ENCODE results near the gene KRT82.
A peak's percentile ranks its signal among the peaks of the same experiment; 100 is the strongest.

KRT82 gene

DNA sequence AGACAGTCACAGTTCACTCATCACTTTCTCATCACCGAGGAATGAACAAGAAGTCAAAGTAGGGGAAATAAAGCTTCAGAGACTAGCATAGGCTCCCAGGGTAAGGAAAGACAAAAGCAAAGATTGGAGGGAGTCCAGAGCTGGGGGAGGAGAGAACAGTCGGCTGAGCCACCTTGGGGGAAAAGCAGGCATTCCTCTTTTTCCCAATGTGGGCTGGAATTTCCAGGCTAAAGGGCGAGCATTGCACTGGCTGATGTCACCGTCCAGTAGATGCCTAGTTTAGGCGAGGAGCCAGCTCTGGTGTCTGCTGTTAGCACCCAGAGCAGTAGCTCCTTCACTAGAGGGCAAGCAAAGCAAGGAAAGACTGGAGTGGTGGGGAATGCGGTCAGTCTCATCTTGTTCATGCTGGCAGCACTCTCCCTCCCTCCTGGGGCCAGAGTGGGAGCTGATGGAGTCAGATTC is 36.5 kb upstream of the KRT82 start:
- H3K36me3 ChIP-seq (ENCODE audit: control insufficient read depth, insufficient read depth, low read length) = no peaks in the 10 kb centered on the region
- peaks cover 19% of the 10 kb centered on the region for H3K4me1 ChIP-seq (ENCODE audit: control insufficient read depth, insufficient read depth, low read length, poor library complexity, severe bottlenecking)
- no peak overlapping the region for H3K4me3 ChIP-seq (ENCODE audit: extremely low read depth, insufficient read depth, low read length, poor library complexity, severe bottlenecking)
- H3K27ac ChIP-seq (ENCODE audit: low read depth, low read length, severe bottlenecking) = peak overlapping the region; percentile 59
- WGBS, 2 experiments (ENCODE audit: insufficient coverage in 2 of 2) = 18 to 27% methylated on average over 5 of the region's 6 CpGs
- H3K9me3 ChIP-seq (ENCODE audit: control insufficient read depth, low read length) = no peaks in the 10 kb centered on the region

DNA sequence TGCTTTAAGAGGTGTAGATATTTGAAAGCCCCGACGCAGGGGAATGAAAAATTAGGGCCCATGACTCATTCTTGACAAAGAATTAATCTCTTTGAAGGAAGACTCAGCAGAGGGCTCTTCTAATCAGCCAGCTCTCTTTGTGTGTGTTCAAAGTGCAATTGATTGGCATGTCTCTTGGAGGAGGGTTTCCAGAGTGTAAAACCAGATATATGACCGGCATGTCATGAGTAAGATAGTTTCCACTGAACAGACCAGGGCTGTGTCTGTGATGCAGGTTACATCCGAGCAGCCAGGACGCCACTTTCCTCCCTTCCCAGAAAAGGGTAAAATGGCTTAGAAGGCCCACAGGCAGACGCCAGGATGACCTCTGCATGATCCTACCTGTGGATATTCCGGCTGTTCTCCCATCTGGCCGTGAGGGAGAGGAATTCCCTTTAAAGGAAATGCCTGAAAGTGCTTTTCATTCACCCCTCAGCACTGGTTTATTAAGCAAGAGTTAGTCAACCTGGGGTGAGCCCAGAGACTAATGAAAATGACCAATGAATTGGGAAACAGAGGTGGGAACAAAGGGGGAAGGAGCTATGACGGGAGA is 35.3 kb upstream of the KRT82 start:
- peaks cover 24% of the 10 kb centered on the region for H3K4me1 ChIP-seq (ENCODE audit: control insufficient read depth, insufficient read depth, low read length, poor library complexity, severe bottlenecking)
- peak overlapping the region; percentile 90 for H3K27ac ChIP-seq (ENCODE audit: low read depth, low read length, severe bottlenecking)
- H3K9me3 ChIP-seq (ENCODE audit: control insufficient read depth, low read length) = no peaks in the 10 kb centered on the region
- no peak overlapping the region for H3K4me3 ChIP-seq (ENCODE audit: extremely low read depth, insufficient read depth, low read length, poor library complexity, severe bottlenecking)
- no peaks in the 10 kb centered on the region for H3K36me3 ChIP-seq (ENCODE audit: control insufficient read depth, insufficient read depth, low read length)
- WGBS, 2 experiments (ENCODE audit: insufficient coverage in 2 of 2) = 73 to 74% methylated on average over 6 to 8 of the region's 9 CpGs

DNA sequence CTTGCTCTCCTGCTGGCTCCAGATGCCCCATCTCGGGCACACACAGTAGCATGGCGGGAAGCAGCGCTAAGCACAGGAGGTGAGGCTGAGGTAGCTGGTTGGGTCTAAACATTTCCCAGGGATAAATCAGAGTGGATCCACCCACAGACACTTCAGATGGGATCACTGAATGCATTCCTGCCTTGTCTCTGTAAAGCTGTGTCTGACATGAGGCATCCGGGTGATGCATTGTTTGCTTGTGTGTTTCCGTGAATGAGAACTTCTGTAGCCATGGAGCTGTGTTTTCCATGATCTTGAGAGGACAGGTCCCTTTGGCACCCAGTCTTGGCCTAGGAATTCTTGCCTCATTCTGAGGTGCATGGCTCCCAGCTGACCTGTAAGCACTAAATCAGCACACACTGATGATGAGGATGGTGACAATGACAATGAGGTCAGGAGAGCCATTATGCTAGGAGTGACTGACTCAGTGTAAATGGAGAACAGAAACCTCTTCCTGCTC is 34.7 kb upstream of the KRT82 start:
- Histone ChIP-seq H3K4me3 (ENCODE audit: extremely low read depth, insufficient read depth, low read length, poor library complexity, severe bottlenecking) (no peak overlapping the region), H3K9me3 (ENCODE audit: control insufficient read depth, low read length) (no peaks in the 10 kb centered on the region), H3K27ac (ENCODE audit: low read depth, low read length, severe bottlenecking) (peak overlapping the region; percentile 90), H3K4me1 (ENCODE audit: control insufficient read depth, insufficient read depth, low read length, poor library complexity, severe bottlenecking) (peaks cover 26% of the 10 kb centered on the region), H3K36me3 (ENCODE audit: control insufficient read depth, insufficient read depth, low read length) (no peaks in the 10 kb centered on the region)
- WGBS, 2 experiments (ENCODE audit: insufficient coverage in 2 of 2) = 83 to 86% methylated on average over 5 of the region's 5 CpGs

DNA sequence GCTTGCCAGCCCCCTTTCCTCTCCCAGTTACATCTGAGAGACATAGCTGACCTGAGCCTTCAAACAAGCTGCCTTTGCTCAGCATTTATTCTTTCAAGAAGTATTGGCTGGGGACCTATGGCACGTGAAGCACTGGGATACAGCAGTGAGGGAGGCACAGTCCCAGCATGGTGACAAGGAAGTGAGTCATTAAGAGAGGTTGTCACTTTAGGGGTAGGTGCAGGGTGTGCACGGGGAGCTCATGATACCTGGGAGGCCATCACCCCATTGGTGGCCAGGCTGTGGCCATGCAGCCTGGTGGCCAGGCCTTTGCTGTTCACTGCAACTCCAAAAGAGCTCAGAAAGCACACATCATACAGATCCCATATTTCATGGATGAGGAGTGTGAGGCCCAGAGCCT is 33.7 kb upstream of the KRT82 start:
- no peaks in the 10 kb centered on the region for H3K9me3 ChIP-seq (ENCODE audit: control insufficient read depth, low read length)
- 92 to 100% methylated on average over 1 to 2 of the region's 2 CpGs for WGBS, 2 experiments (ENCODE audit: insufficient coverage in 2 of 2)

DNA sequence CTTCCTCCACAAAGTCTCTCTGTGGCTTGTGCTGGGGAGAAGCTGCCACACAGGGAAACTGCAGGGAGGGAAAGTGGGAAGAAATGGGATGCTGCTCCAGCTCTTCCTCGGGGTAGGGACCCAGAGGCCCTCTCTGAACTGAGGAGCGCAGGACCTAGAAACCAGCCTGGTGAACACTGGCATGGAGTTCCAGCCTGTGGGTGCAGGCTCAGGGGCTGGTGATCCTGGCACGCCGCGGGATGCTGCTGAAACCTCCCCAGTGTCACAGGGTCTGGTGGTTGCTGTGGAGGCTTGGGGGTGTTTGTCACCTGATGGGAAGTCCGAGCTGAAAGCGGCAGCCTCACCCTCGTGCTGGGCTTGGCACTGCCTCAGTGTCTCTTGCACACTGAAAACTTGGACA is 33.3 kb upstream of the KRT82 start:
- Histone ChIP-seq H3K27ac (ENCODE audit: low read depth, low read length, severe bottlenecking) (no peak overlapping the region), H3K4me1 (ENCODE audit: control insufficient read depth, insufficient read depth, low read length, poor library complexity, severe bottlenecking) (peaks cover 26% of the 10 kb centered on the region), H3K36me3 (ENCODE audit: control insufficient read depth, insufficient read depth, low read length) (no peaks in the 10 kb centered on the region), H3K4me3 (ENCODE audit: extremely low read depth, insufficient read depth, low read length, poor library complexity, severe bottlenecking) (no peak overlapping the region), H3K9me3 (ENCODE audit: control insufficient read depth, low read length) (no peaks in the 10 kb centered on the region)
- WGBS, 2 experiments (ENCODE audit: insufficient coverage in 2 of 2) = 82 to 86% methylated on average over 7 of the region's 8 CpGs

More for the DNA sequence above, 33.7 kb upstream of the KRT82 start:
- no peaks in the 10 kb centered on the region for H3K36me3 ChIP-seq (ENCODE audit: control insufficient read depth, insufficient read depth, low read length)
- H3K4me3 ChIP-seq (ENCODE audit: extremely low read depth, insufficient read depth, low read length, poor library complexity, severe bottlenecking) = no peak overlapping the region
- no peak overlapping the region for H3K27ac ChIP-seq (ENCODE audit: low read depth, low read length, severe bottlenecking)
- peaks cover 26% of the 10 kb centered on the region for H3K4me1 ChIP-seq (ENCODE audit: control insufficient read depth, insufficient read depth, low read length, poor library complexity, severe bottlenecking)

DNA sequence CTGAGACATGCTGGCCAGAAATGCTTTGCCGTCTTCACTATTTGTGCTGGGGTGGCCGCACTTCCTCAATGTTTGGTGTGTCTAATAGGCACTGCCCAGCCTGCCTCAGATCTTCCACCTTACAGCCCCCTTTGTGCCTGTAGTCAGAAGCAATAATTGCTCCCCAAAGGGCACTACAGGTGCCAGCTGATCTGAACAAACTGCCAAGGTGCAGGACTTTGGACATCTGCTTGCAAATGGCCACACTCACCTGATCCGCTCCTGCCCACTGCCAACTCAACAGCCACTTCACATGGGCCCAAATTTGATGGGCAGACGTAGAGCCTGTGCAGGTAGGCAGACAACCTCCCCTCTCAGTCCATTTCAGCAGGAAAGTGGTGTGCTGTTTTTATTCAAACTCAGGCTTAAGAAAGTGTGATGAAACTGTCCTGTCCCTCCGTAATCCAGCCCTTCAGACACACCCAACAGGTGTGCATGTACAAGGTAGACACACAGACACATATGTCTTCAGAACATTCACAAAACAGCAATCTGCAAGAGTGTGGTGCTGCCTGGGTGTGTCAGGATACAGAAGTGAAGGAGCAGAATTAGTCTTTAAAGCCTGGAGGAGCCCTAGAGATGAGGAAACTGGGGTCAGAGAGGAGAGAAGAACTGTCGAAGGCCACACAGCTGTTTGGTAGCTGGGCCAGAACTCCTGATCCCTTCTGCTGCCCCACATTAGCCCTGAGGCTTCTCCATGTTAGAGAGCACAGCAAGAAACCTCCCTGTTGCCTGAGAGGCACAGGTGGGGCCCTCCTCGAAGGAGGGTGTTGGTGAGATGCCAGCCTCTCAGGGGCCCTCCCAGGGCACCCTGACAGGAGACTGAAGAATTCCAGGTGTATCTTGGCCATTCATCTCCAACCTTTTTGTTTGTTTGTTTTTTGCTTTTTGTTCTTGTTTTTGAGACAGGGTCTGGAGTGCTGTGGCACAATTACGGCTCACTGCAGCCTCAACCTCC is 32.5 kb upstream of the KRT82 start:
- Histone ChIP-seq H3K4me1 (ENCODE audit: control insufficient read depth, insufficient read depth, low read length, poor library complexity, severe bottlenecking) (peaks cover 26% of the 10 kb centered on the region), H3K36me3 (ENCODE audit: control insufficient read depth, insufficient read depth, low read length) (no peaks in the 10 kb centered on the region), H3K9me3 (ENCODE audit: control insufficient read depth, low read length) (no peaks in the 10 kb centered on the region), H3K4me3 (ENCODE audit: extremely low read depth, insufficient read depth, low read length, poor library complexity, severe bottlenecking) (no peak overlapping the region), H3K27ac (ENCODE audit: low read depth, low read length, severe bottlenecking) (no peak overlapping the region)
- WGBS, 2 experiments (ENCODE audit: insufficient coverage in 2 of 2) = 88 to 89% methylated on average over 4 to 7 of the region's 8 CpGs

DNA sequence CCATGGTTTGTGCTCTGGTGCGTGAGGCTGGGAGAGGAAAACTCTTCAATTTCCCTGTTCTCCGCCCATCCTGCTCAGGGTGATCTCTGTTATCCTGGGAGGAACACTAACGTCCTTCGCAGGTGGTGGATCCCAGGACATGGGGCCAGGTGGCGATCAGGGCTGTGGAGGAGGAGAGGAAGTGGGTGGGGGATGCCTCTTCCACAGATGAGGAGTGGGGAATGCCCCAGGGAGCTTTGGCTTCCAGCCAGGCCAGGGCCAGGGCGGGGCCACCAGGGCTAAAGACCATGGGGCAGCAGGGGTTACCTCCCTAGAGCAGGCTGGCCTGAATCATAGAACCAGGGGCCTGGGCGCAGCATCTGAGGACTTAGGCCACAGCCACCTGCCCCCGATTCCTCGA is 31.4 kb upstream of the KRT82 start:
- no peak overlapping the region for H3K4me3 ChIP-seq (ENCODE audit: extremely low read depth, insufficient read depth, low read length, poor library complexity, severe bottlenecking)
- H3K27ac ChIP-seq (ENCODE audit: low read depth, low read length, severe bottlenecking) = no peak overlapping the region
- H3K36me3 ChIP-seq (ENCODE audit: control insufficient read depth, insufficient read depth, low read length) = no peaks in the 10 kb centered on the region
- H3K9me3 ChIP-seq (ENCODE audit: control insufficient read depth, low read length) = no peaks in the 10 kb centered on the region
- WGBS, 2 experiments (ENCODE audit: insufficient coverage in 2 of 2) = 85 to 91% methylated on average over 6 to 7 of the region's 9 CpGs
- peaks cover 20% of the 10 kb centered on the region for H3K4me1 ChIP-seq (ENCODE audit: control insufficient read depth, insufficient read depth, low read length, poor library complexity, severe bottlenecking)

DNA sequence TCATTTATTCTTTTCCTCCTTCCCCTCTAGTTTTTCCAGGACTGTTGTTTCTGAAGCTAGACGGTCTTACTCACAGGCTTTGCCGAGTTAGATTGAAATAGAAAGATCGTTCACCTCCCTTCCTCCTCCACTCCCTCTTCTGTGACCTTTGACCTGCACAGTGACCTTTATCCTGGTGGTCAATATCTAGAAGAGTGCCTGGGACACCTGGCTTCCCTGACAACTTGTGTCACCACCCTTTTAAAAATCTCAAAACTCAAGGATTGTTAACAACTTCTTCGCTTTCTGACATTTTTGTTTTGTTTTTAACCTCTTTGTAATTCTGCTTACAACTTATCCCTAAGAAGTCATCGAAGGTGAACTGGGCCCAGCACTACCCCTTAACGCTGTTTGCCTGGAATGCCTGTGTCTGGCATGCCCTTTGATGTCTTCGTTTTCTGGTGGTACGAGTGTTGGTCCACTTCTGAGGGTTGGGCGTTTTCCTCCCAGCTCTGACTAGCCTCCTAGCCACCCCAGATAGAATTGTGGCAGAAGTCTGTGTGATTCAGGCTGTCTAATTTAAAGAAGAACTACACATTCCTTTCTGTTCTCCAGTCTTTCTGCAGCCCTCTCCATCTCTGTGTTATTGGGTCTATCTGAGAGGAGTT is 30.8 kb upstream of the KRT82 start:
- Histone ChIP-seq H3K27ac (ENCODE audit: low read depth, low read length, severe bottlenecking) (peak overlapping the region; percentile 36), H3K36me3 (ENCODE audit: control insufficient read depth, insufficient read depth, low read length) (no peaks in the 10 kb centered on the region), H3K9me3 (ENCODE audit: control insufficient read depth, low read length) (no peaks in the 10 kb centered on the region), H3K4me1 (ENCODE audit: control insufficient read depth, insufficient read depth, low read length, poor library complexity, severe bottlenecking) (peaks cover 14% of the 10 kb centered on the region), H3K4me3 (ENCODE audit: extremely low read depth, insufficient read depth, low read length, poor library complexity, severe bottlenecking) (no peak overlapping the region)
- 89 to 90% methylated on average over 5 of the region's 9 CpGs for WGBS, 2 experiments (ENCODE audit: insufficient coverage in 2 of 2)

DNA sequence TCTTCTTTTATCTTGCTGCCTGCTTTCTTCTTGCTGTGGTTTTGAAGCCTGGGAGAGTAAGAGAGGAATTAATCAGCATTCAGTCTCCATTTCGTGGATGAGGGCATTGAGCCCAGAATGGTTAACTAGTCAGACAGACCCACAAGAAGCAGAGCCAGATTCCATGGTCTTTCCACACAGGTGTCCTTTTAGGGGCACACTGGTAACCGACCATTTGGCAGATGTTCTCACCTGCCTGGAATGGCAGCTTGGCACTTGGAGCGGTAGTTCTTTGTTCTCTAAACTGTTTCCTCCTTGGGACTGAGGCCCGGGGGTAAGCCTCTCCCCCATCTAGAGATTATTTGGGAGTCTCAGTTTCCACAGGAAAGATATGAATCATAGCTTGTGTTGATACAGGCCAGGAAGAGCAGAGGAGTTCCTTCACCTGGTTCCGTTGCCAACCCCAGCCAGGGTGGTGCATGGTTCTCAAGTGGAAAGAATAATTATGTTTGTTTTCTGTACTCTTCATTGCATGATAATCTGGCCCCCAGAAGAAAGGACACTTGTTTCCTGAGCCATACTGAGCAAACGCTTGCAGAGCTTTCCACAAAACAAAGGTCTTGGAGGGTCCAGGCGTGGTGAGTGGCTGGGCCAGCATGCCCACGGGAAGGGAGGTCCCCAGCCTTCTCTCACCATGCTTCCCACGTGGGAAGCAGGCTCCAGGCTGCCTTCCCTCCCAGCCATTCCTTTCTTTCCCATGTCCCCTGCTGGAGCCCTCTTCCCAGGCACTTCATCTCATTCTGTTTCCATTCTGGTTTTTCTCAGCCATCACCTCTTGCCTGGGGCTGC is 30.1 kb upstream of the KRT82 start:
- H3K36me3 ChIP-seq (ENCODE audit: control insufficient read depth, insufficient read depth, low read length) = no peaks in the 10 kb centered on the region
- H3K4me1 ChIP-seq (ENCODE audit: control insufficient read depth, insufficient read depth, low read length, poor library complexity, severe bottlenecking) = peaks cover 7% of the 10 kb centered on the region
- peak overlapping the region; percentile 36 for H3K27ac ChIP-seq (ENCODE audit: low read depth, low read length, severe bottlenecking)
- no peak overlapping the region for H3K4me3 ChIP-seq (ENCODE audit: extremely low read depth, insufficient read depth, low read length, poor library complexity, severe bottlenecking)
- 74 to 82% methylated on average over 7 of the region's 9 CpGs for WGBS, 2 experiments (ENCODE audit: insufficient coverage in 2 of 2)
- H3K9me3 ChIP-seq (ENCODE audit: control insufficient read depth, low read length) = no peaks in the 10 kb centered on the region

DNA sequence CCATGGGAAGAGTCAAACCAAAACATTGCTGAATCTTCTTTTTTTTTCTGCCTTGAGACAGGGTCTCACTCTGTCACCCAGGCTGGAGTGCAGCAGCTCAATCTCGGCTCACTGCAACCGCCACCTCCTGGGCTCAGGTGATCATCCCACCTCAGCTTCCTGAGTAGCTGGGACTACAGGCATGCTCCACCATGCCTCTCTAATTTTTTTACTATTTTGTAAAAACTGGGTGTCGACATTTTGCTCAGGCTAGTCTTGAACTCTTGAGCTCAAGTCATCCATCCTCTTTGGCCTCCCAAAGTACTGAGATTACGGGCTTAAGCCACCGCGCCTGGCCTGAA is 29.5 kb upstream of the KRT82 start:
- no peak overlapping the region for H3K4me3 ChIP-seq (ENCODE audit: extremely low read depth, insufficient read depth, low read length, poor library complexity, severe bottlenecking)
- no peaks in the 10 kb centered on the region for H3K9me3 ChIP-seq (ENCODE audit: control insufficient read depth, low read length)
- H3K4me1 ChIP-seq (ENCODE audit: control insufficient read depth, insufficient read depth, low read length, poor library complexity, severe bottlenecking) = peaks cover 7% of the 10 kb centered on the region
- H3K36me3 ChIP-seq (ENCODE audit: control insufficient read depth, insufficient read depth, low read length) = no peaks in the 10 kb centered on the region
- 82 to 97% methylated on average over 6 of the region's 6 CpGs for WGBS, 2 experiments (ENCODE audit: insufficient coverage in 2 of 2)
- H3K27ac ChIP-seq (ENCODE audit: low read depth, low read length, severe bottlenecking) = no peak overlapping the region

Measured in mesodermal cell (in vitro differentiated cells).